CMK (cell line): ENCODE data around the gene GADD45B.
A peak's percentile ranks its signal among the peaks of the same experiment; 100 is the strongest.

Experiments used
- DNase-seq: peaks from one replicate; pipeline ENCODE4 v3.0.0-alpha.2; 2010; ENCODE audit warnings: low read depth

Gene GADD45B, protein sequence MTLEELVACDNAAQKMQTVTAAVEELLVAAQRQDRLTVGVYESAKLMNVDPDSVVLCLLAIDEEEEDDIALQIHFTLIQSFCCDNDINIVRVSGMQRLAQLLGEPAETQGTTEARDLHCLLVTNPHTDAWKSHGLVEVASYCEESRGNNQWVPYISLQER

DNA sequence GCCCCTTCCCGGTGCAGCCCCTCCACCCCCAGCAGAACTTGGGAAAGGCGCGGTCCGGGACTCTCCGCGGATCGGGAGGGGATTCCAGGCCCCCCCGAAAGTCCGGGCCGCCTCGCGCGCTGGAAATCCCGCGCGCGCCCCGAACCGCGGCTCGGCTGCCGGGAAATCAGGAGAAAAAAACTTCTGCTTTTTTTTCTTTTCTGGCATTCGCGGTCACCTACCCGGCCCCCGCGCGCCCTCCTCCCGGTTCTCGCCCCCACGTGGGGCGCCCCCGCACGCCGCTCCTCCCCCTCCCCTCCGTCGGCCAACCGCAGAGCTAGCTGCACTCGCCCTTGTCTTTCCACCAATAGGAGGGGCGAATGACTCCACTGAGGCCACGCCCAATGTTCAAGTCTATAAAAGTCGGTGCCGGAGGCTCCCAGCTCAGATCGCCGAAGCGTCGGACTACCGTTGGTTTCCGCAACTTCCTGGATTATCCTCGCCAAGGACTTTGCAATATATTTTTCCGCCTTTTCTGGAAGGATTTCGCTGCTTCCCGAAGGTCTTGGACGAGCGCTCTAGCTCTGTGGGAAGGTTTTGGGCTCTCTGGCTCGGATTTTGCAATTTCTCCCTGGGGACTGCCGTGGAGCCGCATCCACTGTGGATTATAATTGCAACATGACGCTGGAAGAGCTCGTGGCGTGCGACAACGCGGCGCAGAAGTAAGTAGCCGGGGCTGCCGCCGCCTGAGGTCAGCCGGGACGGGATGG lies at the start of gene GADD45B:
Gene GADD45B (plus strand): TSS at position 426 of the 749 bp plus-strand sequence. CDS start 232 bp downstream, at position 658.
- DNase-seq = peak; percentile 94

DNA sequence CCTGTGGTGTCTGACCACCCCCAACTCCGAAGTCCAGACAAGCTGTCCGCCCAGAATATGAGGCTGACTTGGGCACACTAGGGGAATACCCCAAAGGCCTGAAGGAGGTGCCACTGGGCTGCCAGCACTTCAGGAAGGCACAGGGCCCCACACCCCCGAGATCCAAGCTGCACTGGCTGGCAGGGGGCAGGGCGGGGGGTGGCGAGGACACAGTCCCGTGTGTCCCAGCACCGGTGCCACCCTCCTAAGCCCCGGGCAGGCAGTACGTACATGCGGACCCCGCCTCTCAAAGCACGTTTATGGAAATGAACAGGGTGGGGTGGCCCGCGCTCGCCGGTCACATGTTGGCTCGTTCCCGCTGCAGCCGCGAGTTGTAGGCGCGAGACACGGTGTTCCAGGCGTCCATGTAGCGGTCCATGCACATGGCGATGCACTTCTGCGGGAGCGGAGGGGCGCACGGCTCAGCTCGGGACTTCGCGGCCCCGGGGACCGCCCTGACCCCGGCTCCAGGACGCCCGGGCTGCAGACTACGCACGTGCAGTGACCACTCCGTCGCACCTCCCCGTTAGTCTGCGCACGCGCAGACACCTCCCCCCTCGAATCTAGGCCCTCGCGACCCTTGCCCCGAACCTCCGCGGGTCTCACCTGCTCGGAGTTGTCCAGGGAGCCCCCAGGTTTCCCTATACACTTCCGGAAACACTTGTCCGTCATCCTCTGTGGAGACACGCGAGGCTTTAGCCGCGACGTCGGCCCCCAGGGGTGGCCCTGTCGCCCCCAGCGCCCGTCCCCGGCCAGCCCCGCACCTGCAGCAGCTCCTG lies 49.1 kb upstream of the GADD45B start:
- peak; percentile 59 for DNase-seq

DNA sequence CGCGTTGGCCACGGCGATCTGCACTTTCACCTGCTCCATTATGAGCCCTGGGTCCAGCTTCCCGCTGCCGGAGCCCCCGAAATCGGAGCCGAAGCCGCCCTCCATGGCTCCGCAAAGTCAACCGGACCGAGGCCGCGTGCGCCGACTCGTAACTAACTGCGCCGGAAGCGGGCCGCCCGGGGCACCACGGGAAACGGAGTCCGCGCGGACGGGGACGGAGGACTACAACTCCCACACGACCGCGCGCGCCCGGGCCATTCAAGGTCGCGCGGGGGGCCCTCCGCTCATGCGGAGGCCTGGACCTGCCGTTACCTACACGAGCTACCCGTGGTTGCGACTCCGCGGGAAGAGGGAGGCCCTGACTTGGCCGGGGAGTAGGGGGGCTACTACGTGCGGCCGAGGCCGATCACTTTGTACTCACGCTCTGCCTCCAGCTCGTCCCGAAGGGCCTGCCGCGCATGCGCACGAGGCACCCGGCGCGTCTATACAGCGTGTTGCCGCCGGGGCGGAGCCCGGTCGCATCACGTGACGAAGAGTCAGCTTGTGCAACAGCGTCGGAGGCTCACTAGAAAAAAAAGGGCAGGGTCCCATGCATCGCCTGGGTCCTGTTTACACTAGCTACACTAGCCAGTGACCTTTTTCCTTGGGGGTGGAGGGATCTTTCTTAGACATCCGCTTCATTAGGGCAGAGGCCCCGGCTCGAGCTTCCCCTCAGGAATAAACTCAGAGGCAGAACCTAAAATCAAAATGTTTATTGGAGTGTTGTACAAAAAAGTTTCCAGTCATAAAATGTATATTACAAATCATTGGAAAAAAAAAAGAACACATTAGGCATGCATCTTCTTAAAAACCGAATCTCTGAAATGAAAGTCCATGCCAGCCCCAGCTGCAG lies 48.3 kb upstream of the GADD45B start, which contains the start of gene TIMM13:
Gene TIMM13 (minus strand): TSS at position 158 of the 892 bp plus-strand sequence. CDS start 53 bp downstream, at position 105.
- peak; percentile 96 for DNase-seq

DNA sequence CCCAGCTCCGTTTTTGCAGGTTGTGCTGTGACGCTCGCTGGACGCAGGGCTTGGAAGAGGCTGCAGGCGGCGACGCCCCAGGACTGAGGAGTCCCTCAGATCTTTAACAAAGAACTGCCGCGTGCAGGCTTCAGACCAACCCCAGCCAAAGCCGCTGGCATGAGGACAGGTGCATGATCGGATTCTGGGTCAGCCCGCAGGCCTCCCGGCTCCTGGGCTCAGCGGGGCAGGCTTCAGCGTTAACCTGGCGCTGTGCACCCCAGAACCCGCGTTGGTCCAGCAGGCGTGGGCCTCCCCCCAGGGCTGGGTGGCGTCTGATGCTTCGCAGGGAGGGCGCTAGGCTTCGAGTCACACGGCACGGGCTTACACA lies 47.6 kb upstream of the GADD45B start:
- DNase-seq = no peak

DNA sequence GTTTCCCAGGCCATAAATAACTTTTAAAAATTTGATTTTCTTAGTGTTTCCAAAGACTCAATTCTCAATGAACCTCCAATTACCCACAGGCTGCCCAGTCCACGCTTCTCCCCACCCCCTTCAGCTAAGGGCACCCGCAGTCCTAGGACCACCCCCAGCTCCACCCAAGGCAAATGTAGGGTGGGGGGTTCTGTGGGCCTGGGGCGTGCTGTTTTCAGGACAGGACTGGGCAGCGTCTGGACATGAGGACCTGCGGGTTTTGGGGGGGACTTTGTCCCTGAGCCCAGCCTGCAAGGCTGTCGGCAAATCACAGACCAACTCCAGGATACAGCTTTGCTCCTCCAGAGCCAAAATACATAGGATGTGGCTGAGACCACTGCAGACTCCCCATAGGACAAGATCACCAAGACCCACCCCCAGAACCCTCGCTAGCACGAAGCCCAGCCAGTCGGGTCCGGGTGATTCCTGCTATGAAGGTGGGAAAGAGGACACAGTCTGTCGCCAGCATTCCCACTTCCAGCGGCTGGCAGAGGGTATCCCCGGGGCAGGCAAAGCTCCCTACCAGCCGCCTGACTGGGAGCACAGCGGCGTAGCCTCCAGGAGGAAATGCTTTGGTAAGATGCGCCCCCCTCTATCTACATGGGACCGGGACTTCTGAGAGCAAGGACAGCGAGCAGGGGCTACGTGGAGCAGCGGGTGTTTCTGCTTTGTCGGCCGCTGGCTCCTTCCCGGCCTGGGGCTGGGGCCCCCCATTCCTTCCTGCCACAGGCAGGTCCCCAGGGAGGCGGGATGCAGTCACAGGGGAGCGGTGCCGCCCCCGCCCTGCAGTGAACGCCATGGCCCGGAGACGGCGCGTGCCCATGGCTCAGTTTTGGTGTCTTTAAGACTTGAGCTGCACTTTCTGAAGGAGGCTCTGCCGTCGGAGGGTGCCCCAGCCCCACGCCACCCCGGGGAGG lies 46.9 kb upstream of the GADD45B start:
- DNase-seq = no peak

DNA sequence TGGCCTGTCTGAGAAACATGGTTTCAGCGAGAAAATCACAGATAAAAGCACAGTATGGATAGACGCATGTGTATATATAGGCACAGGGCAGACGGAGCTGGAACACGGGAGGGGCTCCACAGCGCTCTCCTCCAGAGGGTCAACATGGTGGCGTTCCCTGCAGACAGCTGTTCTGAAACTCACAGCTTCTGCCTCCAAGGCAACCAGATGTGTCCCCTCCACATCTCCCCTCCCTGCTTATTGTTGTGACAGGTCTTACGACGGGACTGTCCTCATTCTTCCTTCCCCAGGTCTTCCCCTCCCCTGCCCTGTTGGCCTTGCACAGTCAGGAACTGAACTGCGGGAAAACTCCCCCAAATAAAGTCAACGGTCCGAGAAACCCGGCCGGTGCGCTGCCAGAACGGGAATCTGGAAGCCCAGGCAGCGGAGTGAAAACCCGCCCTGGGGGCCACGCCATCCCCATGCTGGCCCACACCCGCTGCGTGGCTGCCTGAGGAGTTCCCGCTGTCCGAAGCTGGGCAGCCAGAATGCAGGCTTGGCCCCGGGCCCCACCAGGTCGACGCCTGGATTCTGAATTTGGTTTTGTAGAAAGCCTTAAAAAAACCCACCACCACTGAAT lies 45.9 kb upstream of the GADD45B start:
- no peak for DNase-seq

DNA sequence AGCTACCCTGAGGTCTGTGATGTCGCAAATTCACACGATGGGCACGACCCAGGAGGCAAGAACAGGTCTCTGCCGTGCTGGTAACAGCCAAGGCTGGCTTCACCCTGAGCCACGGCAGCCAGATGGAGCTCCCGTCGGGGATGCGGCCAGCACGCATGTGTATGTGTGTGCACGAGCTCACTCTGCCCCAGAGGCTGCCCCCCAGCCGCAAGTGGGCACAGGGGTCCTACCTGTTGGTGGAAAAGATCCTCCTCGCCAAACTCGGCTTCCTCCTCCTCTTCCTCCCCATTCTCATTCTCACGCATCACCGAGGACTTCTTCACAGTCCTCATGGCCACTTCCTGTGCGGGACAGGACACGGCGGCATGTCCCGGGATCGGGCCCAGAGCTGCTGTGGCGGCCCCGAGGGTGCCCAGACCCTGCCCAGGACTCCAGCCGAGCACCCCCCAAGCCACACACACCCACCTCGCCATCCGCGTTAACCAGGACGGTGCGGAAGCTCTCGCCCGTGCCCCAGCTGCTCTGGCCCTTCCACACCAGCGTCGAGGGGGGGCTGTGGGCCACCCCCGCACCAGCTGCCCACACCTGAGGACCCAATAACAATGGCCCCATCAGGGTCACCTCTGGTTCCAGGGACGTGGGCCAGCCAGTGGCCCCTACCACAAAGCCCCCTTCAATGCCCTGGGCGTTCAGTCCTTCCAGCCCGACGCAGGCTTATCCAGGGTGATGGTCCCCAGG lies 44.4 kb upstream of the GADD45B start:
- DNase-seq = no peak

DNA sequence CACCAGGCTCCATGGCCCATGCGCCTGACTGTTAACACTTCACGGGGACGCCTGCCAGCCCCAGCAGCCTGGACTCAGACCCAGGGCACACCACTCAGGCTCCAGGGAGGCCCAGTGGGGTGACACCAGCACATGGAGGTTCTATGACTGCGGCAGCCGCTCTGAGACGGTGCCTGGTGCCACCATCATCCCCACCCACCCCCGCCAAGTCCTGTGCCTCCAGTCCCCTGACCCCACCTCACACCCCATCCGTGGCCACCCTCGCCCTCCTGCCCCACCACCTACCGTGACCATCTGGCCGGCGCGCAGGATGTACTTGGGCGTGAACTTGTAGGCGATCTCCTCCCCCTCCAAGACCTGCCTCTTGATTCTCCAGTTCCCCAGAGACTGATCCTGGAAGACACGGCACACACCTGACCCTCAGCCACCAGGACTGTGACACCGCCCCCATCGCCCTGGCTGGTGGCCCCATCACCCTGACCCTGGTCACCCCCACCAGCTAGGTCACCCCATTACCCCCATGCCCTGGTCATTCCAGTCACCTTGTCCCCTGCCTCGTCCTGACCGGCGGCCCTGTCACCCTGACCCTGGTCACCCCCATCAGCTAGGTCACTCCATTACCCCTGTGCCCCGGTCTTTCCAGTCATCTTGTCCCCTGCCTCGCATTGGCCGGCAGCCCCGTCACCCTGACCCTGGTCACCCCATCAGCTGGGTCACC lies 43.6 kb upstream of the GADD45B start:
- DNase-seq = no peak

DNA sequence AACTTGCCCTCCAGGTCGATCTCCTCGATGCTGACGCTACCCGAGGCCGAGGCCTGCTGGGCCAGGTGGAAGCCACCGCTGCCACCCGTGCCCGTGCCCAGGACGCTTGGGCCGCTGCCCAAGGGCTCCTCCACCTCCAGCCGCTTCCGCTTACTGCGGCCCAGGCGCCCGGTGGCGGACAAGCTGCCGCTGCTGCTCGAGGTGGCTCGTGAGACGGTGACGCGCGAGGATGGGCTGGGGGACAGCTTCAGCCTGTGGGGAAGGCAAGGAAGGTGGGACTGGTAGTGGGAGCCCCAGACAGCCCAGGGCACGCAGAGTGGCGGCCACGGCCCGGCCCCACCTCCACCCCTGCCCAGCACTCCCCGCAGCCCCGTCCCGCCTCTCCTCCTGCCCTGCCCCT lies 42.1 kb upstream of the GADD45B start:
- DNase-seq = no peak

DNA sequence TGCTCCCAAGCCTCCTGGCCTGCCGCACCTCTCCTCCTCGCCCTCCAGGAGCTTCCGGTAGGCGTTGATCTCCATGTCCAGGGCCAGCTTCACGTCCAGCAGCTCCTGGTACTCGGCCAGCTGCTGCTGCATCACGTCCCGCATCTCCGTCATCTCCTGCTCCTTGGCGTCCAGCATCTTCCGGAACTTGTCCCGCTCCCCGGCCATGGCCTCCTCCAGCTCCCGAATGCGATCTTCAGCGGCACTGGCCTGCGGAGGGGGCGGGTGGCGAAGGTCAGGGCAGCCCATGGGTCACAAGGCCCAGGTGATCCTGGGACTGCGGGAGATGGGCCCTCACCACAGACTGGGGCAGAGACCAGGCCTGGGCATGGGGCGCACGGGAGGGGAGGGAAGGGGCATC lies 41.7 kb upstream of the GADD45B start:
- no peak for DNase-seq

DNA sequence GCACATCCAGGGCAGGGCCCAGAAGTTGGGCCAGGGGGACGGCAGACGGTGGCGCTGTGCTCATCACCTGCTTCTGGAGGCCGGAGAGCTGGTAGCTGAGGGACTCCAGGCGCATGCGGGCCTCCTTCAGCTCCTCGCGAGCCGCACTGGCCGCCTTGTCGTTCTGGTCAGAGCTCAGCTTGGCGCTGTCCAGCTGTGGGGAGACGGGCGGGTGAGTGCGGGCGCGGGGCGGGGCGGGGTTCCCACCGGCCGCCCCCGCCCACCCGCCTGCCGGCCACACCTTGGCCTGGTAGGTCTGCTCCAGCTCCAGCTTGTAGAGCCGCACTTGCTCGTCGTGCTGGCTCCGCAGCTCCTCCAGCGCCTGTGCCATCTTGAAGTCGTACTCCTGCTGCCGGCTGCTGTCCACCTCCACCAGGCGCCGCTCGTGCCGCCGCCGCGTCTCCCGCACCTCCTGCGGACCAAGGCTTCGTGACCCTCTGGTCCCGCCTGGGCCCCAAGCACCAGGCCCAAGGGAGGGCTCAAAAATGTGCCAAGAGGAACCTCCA lies 41.1 kb upstream of the GADD45B start:
- DNase-seq = no peak

DNA sequence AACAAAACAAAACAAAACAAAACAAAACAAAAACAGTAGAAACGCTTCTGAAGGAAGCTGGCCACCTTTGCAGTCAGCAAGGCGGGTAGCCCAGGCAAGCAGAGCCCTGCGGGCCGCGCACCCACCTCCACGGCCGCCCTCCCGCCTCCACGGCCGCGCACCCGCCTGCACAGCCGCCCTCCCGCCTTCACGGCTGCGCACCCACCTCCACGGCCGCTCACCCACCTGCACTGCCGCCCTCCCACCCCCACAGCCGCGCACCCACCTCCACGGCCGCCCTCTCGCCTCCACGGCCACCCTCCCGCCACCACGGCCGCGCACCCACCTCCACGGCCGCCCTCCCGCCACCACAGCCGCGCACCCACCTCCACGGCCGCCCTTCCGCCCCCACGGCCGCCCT lies 39.5 kb upstream of the GADD45B start:
- no peak for DNase-seq

DNA sequence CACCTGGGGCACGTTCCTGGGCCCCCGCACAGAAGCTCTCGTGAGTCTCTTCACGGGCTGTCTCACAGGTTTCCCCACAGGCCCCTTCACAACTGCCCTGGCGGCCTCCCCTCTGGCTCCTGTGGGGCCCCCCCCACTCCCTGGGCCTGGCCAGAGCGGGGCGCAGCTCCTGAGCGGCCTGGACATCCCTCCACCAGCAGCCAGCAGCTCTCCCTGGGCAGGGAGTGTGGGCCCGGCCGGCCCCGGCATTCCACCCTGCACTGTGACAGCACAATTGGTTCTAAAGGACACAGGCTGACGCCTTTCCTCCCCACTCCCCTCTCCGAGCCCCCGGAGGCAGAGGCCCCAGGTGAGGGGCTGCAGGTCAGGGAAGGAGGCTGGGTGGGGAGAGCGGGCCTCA lies 39.0 kb upstream of the GADD45B start:
- no peak for DNase-seq

DNA sequence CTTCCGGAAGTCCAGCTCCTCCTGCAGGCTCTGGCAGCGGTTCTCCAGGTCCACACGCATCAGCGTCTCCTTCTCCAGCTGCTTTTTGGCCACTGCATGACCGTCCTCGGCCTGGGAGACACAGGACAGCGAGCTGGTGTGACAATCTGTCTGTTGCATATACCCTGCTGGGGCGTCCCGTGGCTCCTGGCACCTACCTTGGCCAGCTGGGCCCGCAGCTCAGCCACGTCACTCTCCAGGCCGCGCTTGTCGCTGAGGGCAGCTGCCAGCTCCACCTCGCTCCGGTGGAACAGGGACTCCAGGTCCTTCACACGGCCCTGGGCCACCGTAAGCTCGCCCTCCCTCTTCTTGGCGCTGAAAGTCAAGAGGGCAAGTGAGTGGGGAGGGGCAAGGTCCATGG lies 37.7 kb upstream of the GADD45B start:
- DNase-seq = no peak

DNA sequence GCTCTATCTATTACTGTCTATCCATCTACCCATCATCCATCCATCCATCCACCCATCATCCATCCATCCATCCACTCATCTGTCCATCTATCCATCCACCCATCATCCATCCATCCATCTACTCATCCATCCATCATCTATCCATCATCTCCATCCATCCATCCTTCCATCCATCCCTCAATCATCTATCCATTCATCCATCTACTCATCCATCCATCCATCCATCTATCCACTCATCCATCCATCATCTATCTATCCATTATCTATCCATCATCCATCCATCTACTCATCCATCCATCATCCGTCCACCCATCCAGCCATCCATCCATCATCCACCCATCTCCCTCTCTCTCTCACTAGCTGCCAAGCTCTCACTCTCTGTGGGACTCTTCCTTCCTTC lies 35.4 kb upstream of the GADD45B start:
- no peak for DNase-seq

DNA sequence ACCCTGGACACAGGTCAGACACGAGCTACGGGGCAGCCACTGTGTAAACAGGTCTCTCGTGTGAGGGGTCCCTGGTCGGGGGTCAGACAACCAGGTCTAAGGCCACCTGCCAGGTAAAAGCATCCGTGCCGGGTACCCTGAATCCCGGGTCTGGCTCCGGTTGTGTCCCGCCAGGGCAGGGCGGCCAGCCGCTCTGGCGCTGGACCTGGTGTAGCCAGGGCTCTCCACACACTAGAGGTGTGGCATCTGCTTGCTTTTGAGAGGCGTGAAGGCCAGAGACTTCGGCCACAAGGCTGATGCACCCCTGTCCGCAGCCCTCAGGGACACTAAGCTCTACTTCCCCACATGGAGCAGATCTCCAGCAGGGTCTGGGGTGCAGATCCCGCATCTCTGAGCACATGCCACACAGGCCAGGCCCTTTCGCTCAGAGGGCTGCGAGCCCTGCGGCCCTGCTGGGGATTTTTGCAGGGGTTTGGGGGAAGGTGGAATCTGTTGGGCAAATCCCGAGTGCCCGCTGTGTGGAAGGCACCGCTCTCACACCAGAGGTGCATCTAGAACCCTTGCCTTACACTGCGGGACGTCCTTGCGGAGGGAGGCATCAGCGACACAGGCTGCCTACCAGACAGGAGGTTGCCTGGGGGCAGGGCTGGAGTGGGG lies 34.7 kb upstream of the GADD45B start:
- no peak for DNase-seq

DNA sequence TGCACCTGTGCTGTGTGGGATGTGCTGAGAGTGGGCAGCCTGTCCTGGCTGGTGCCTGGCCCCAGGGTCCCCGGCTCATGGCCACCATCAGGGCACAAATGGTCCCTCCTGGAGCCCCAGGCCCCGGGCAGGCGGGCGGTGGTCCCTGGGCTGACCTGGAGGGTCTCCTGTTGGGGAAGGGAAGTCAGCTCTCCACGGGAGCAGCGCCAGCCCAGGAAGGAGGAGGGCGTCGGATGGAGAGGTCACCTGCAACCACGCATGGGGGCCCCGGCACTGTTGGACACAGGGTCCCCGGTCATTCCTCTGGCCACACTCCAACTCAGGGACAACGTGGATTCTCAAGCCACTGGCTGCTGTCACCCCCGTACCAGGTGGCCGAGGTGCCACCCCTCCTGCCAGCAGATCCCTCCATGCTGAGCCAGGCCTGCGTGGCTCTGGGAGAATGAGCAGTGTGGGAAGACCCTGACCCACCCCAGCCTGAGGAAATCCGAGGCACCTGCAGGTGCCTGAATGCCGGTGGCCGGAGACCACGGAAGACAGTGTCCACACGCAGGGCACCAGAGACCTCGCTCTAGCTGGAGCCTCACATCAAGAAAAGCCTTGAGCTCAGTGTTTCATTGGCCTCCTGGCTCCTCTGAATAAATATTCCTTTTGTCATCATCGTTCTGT lies 32.7 kb upstream of the GADD45B start:
- DNase-seq = no peak

DNA sequence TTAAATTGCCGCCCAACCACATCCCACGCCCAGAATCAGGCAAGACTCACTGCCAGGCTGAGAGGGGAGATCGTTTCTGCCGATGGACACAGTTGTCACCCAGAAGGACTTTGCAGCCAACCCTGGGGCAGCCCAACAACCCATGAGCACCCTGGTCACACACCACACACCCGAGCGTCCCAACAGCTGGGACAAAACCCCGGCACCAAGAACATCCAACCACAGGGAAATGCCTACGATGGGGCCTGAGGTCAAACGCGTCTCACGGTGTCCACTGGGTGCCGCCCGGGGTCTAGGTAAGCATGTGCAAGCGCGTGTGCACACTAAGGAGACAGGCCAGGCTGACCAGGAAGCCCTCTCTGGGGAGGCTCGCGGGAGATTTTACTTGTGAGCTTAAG lies 32.1 kb upstream of the GADD45B start:
- no peak for DNase-seq
